ENCODE measurements around the gene CYB561D1. TPM values are rescaled to one million over a fixed set of nuclear protein-coding genes. Genes with fewer than 3 reads are reported as not detected.

Gene CYB561D1
- total RNA-seq, 2 experiments from 2014 or later: 7.0 to 9.5 TPM

DNA sequence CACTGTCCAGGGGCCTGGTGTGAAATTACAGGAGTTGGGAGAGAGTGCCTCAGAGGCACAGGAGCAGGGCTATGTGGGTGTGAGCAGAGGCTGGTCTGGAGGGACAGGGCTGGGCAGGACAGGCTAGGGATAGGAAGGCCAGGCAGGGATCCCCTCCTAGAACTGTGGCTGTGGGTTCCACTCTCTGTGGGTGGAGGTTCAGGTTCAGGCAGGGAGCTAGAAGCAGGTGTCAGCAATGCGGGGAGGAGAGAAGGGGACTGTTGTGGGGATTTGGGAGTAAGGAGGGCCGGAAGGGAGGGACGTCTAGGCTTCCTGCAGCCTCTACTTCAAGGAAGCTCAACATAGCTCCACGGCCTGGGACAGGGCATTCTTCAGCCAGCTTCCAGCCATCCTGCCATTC lies 37.5 kb downstream of the CYB561D1 start:
- DNase-seq (no peak), ATAC-seq (no peak)
- Mint-ChIP-seq H3K9me3 (no peaks in the 10 kb centered on the region), H3K4me1 (ENCODE audit: low read depth) (peaks cover 23% of the 10 kb centered on the region), H3K27me3 (no peaks in the 10 kb centered on the region), H3K27ac (no peak overlapping the region), H3K36me3 (ENCODE audit: low read depth) (no peaks in the 10 kb centered on the region), H3K4me3 (no peak overlapping the region)
- TF ChIP-seq, protein P1, sequence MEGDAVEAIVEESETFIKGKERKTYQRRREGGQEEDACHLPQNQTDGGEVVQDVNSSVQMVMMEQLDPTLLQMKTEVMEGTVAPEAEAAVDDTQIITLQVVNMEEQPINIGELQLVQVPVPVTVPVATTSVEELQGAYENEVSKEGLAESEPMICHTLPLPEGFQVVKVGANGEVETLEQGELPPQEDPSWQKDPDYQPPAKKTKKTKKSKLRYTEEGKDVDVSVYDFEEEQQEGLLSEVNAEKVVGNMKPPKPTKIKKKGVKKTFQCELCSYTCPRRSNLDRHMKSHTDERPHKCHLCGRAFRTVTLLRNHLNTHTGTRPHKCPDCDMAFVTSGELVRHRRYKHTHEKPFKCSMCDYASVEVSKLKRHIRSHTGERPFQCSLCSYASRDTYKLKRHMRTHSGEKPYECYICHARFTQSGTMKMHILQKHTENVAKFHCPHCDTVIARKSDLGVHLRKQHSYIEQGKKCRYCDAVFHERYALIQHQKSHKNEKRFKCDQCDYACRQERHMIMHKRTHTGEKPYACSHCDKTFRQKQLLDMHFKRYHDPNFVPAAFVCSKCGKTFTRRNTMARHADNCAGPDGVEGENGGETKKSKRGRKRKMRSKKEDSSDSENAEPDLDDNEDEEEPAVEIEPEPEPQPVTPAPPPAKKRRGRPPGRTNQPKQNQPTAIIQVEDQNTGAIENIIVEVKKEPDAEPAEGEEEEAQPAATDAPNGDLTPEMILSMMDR (IDR thresholded peaks at IDR 0.05): no peak
- intact Hi-C loops (cut with micrococcal nuclease): loop anchor here (5.0 to 10.0 kb wide), 3 partner anchors 107 to 269 kb away; partner anchors contain the start of gene PSMA5
- ChIA-PET CTCF (interaction anchor here (0.8 to 21.7 kb wide), 44 partner anchors 8 to 453 kb away, joined by 3 to 1390 read pairs (median 5); partner anchors contain the start of genes AHCYL1, AMIGO1, AMPD2 and ATXN7L2), POLR2A (interaction anchor here (0.7 to 3.4 kb wide), 10 partner anchors 11 to 133 kb away, joined by 3 to 24 read pairs (median 12); partner anchors contain the start of genes ATXN7L2, CYB561D1 and PSMA5)

DNA sequence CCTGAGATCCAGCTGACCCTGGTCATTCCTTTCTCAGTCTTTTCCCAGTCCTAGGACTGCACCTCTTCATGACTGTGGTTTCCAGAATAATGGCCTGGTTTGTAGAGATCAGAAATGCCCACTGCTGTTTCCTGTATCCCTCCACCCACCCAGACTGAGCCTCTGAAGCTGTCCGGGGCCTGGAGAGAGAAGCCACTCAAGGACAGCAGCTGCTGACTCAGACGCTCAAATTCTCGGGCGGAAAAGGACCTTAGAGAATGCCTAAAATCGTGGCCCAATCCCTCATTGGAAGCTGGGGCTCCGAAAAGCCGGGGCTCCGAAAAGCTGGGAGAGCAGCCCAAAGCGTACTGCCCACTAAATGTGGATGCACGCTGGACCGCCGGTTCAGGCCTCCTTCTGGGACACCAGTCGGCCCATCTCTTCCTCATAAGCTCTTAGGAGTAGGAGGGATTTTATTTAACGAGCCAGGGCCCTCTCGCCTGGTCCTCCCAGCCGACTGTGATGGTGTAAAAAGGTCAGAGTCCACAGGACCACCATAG lies 38.0 kb downstream of the CYB561D1 start:
- ChIA-PET CTCF (interaction anchor here (0.7 to 21.7 kb wide), 70 partner anchors 9 to 807 kb away, joined by 3 to 1390 read pairs (median 5); partner anchors contain the start of genes AHCYL1, AMIGO1, AMPD2 and ATXN7L2), POLR2A (interaction anchor here (0.7 to 3.4 kb wide), 16 partner anchors 12 to 318 kb away, joined by 3 to 24 read pairs (median 5); partner anchors contain the start of genes AMIGO1, ATXN7L2, CYB561D1 and GNAI3)
- H3K27ac Mint-ChIP-seq: peak overlapping the region; percentile 90
- intact Hi-C loops (cut with micrococcal nuclease): loop anchor here (1.0 to 10.0 kb wide), 4 partner anchors 38 to 270 kb away; partner anchors contain the start of genes CYB561D1 and PSMA5
- TF ChIP-seq, protein P1 (IDR thresholded peaks at IDR 0.05): no peak
- no peaks in the 10 kb centered on the region for H3K9me3 Mint-ChIP-seq
- no peaks in the 10 kb centered on the region for H3K27me3 Mint-ChIP-seq
- peaks cover 23% of the 10 kb centered on the region for H3K4me1 Mint-ChIP-seq (ENCODE audit: low read depth)
- DNase-seq: no peak
- ATAC-seq: no peak
- H3K36me3 Mint-ChIP-seq (ENCODE audit: low read depth): no peaks in the 10 kb centered on the region
- H3K4me3 Mint-ChIP-seq: no peak overlapping the region

DNA sequence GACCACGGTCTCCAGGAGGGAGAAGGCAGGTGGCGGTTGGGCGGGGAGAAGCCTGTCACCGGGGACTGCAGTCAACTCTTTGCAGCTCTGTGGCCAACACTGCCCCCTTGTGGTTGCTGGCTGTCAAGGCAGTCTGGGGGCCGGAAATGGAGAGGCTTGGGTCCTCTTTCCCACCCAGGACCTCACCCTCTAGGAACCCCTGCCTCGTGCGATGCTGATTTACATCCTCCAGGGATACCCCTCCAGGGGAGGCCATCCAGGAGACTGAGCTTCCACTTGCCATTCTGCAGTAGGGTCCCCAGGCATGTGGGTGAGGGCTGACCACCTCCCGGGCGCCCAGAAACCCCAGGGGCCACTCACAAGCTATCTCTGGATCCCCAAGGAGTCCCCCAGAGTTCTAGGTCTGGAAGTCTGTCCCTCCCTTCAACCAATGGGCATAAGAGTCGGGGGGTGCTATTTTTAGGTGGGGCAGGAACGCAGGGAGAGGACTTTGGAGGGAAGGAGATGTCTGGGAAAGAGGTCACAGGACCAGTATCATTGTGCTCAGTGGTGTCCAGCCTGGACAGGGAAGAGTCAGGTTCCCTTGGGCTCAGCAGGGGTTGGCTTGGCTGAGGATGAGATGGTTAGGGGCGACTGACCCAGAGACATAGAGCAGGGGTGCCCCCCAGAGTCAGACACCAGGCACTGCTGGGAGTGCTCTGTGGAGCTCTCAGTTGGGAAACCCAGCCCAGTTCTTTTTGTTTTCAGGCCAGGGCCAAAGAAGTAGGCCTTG lies 38.7 kb downstream of the CYB561D1 start:
- Mint-ChIP-seq H3K9me3 (no peaks in the 10 kb centered on the region), H3K4me3 (peak overlapping the region; percentile 57), H3K27me3 (no peaks in the 10 kb centered on the region), H3K27ac (peak overlapping the region; percentile 90), H3K36me3 (ENCODE audit: low read depth) (no peaks in the 10 kb centered on the region), H3K4me1 (ENCODE audit: low read depth) (peaks cover 23% of the 10 kb centered on the region)
- ChIA-PET CTCF (interaction anchor here (0.6 to 21.7 kb wide), 84 partner anchors 8 to 807 kb away, joined by 3 to 1390 read pairs (median 4); partner anchors contain the start of genes AHCYL1, AMIGO1, AMPD2 and ATXN7L2), POLR2A (interaction anchor here (0.8 to 3.4 kb wide), 18 partner anchors 9 to 318 kb away, joined by 3 to 24 read pairs (median 4); partner anchors contain the start of genes AMIGO1, ATXN7L2, CYB561D1 and GNAI3)
- TF ChIP-seq, protein P1 (IDR thresholded peaks at IDR 0.05): peak; percentile 79
- ATAC-seq: peak; percentile 93
- DNase-seq: peak; percentile 93
- intact Hi-C loops (cut with micrococcal nuclease): loop anchor here (1.0 to 10.0 kb wide), 4 partner anchors 38 to 270 kb away; partner anchors contain the start of genes CYB561D1 and PSMA5

DNA sequence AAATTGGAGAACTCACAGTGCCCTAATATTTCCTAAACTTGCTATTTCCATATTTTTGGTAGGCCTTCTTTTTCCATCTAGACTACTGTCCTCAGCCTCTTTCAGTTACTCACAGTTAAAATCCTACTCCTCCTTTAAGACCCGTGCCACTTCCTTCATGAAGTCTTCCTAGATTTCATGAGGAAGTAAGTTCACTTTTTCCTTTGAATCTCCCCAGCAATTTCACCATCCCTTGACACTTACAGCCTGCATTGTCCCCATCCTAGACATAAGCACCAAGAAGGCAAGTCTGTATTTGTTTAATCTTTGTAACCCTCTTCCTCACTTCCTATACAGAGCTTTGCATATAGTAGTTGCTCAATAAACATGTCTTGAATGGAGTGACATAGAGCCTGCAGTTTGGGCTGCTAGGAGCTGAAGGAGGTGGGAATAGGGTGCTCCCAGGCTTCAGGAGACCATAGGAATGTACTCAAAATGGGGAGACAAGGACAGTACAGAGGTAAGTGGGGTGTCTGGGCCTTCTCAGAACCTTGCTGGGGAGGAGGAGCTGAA lies 40.5 kb downstream of the CYB561D1 start:
- CTCF ChIA-PET: interaction anchor here (1.3 to 21.7 kb wide), 5 partner anchors 12 to 256 kb away, joined by 5 to 1390 read pairs (median 8); partner anchors contain the start of genes AMIGO1, ATXN7L2, CYB561D1 and PSMA5
- Mint-ChIP-seq H3K27me3 (no peaks in the 10 kb centered on the region), H3K4me3 (no peak overlapping the region), H3K4me1 (ENCODE audit: low read depth) (peaks cover 23% of the 10 kb centered on the region), H3K27ac (no peak overlapping the region), H3K9me3 (no peaks in the 10 kb centered on the region), H3K36me3 (ENCODE audit: low read depth) (no peaks in the 10 kb centered on the region)
- DNase-seq (no peak), ATAC-seq (no peak)
- intact Hi-C loops (cut with micrococcal nuclease): loop anchor here (5.0 to 10.0 kb wide), 3 partner anchors 110 to 272 kb away; partner anchors contain the start of gene PSMA5
- POLR2A ChIA-PET: no interaction called here
- TF ChIP-seq, protein P1 (IDR thresholded peaks at IDR 0.05): no peak

Data from activated CD8-positive, alpha-beta T cell treated with anti-CD3 and anti-CD28 coated beads for 36 hours (primary cell).